ENCODE measurements around the gene MCRIP1.

DNA sequence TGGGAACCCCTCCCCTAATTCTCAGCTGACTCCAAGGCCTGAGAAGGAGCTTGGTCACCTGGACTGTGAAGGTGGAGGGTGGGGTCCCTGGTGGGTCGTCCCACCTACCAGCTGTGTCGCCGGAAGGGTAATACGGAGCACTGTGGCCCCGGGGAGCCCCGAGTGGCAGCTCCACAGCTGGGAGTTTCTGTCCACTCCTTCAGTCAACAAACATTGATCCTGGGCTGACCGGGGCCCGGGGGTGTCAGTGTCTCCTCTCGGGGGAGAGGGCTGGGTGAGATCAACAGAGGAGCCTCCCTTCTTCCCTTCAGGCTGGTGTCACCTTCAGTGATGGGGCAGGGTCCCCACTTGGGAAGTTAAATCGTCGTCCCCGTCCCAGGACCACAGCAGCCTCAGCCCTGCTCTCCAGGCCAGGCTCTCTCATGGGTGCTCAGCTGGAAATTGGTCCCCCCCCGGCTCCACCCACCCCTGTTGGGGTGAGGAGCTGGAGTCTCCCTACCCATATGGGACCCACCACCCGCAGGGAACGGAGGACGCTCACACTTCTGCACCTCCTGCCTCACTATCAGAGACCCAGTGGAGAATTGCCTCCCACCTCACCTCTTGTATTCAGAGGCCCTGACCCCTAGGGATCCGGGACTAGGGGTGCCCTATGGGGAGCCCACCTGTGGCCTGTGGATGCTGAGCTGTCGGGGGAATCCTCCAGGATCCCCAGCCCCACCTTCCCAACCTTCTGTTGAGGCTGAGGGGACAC is 27.2 kb downstream of the MCRIP1 start:
- TF ChIP-seq CTCF (IDR thresholded peaks at IDR 0.05; ENCODE audit: poor library complexity), result no peak
- no peak for TF ChIP-seq EZH2phosphoT487 (IDR thresholded peaks at IDR 0.05; ENCODE audit: low read depth, severe bottlenecking, unreplicated experiment)
- TF ChIP-seq EZH2 (IDR thresholded peaks at IDR 0.05; ENCODE audit: borderline replicate concordance), result no peak
